Measurements from ENCODE around the gene UNC119.

Gene UNC119

DNA sequence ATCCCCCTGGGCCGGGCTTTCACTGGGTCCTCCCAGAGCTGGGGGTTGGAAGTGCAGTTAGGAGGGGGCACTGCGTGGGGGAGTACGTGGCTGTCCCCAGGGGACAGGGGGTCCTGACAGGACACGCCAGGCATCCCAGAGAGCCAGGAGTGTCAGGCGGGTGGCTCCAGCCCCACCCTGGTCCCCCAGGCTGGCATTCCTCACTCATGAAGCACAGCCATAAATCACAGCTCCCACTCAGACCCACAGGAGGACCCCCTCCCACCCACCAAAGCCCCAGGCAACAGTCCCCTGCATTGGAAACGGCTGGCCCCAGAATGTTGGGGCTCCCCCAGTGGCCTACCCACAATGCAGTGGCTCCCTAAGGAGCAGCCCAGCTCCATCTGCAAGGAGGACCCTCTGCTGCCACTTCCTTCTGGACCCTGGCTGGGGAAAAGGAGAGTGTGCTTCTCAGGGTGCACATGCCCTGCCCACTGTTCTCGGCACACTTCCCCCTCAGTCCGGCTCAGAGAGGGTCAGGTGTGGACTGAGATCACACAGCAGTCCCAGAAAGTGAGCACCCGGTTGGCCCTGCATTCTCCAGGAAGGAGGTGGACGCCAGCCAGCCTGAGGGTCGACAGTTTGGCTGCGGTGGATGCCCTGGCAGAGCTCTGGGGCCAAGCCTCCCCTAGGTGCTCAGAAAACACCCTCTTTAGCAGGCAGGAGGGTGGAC, 53.6 kb downstream of the UNC119 start:
- DNase-seq (ENCODE audit: low spot score) = no peak

- DNase-seq (ENCODE audit: low spot score) = no peak
Measured at GRCh38 chr17:28497931-28498330, 54.5 kb downstream of the UNC119 start.
